Measurements from ENCODE around the gene PRDM16. TPM values are rescaled to one million over a fixed set of nuclear protein-coding genes. Genes with fewer than 3 reads are reported as not detected.

Gene PRDM16
- total RNA-seq, 1 donor from 2014 or later, result 0.43 TPM

GRCh38 chr1:3350506-3351261, 281.7 kb downstream of the PRDM16 start:
- no peak overlapping the region for H3K4me3 Mint-ChIP-seq (ENCODE audit: unreplicated experiment)
- no peaks in the 10 kb centered on the region for H3K9me3 ChIP-seq (ENCODE audit: insufficient read depth, low read depth, low read length)
- H3K4me1 ChIP-seq (ENCODE audit: insufficient read depth, low read length), result peaks cover 28% of the 10 kb centered on the region
- H3K4me3 ChIP-seq (ENCODE audit: insufficient read depth, low read depth, low read length), result no peak overlapping the region
- no peak overlapping the region for H3K27ac ChIP-seq (ENCODE audit: low read depth, low read length)
- H3K27me3 Mint-ChIP-seq (ENCODE audit: low read depth, unreplicated experiment), result peaks cover 25% of the 10 kb centered on the region
- no peaks in the 10 kb centered on the region for H3K36me3 Mint-ChIP-seq (ENCODE audit: low read depth, unreplicated experiment)
- peaks cover 1% of the 10 kb centered on the region for H3K27me3 ChIP-seq (ENCODE audit: insufficient read depth, low read length)
- H3K27ac Mint-ChIP-seq (ENCODE audit: unreplicated experiment), result no peak overlapping the region
- no peaks in the 10 kb centered on the region for H3K9me3 Mint-ChIP-seq (ENCODE audit: unreplicated experiment)
- no peak overlapping the region for H2AFZ ChIP-seq (ENCODE audit: low read depth, low read length)
- H4K20me1 ChIP-seq (ENCODE audit: insufficient read depth, low read length), result peaks cover 15% of the 10 kb centered on the region
- no peak for DNase-seq (ENCODE audit: low read depth)
- H3K4me2 ChIP-seq (ENCODE audit: low read length), result no peak overlapping the region
- no peak for FAIRE-seq
- no peak for TF ChIP-seq EZH2 (IDR thresholded peaks at IDR 0.05; ENCODE audit: insufficient read depth, low read length)
- H3K9ac ChIP-seq (ENCODE audit: low read length), result no peak overlapping the region
- no peaks in the 10 kb centered on the region for H3K36me3 ChIP-seq (ENCODE audit: insufficient read depth, low read length)
- no peaks in the 10 kb centered on the region for H3K79me2 ChIP-seq (ENCODE audit: insufficient read depth, low read length)
- H3K4me1 Mint-ChIP-seq (ENCODE audit: low read depth, unreplicated experiment), result peaks cover 4% of the 10 kb centered on the region

GRCh38 chr1:3351449-3352298, 282.7 kb downstream of the PRDM16 start:
- no peak overlapping the region for H2AFZ ChIP-seq (ENCODE audit: low read depth, low read length)
- Mint-ChIP-seq H3K36me3 (ENCODE audit: low read depth, unreplicated experiment) (no peaks in the 10 kb centered on the region), H3K27ac (ENCODE audit: unreplicated experiment) (no peak overlapping the region), H3K4me3 (ENCODE audit: unreplicated experiment) (no peak overlapping the region), H3K9me3 (ENCODE audit: unreplicated experiment) (no peaks in the 10 kb centered on the region), H3K27me3 (ENCODE audit: low read depth, unreplicated experiment) (peaks cover 33% of the 10 kb centered on the region), H3K4me1 (ENCODE audit: low read depth, unreplicated experiment) (peaks cover 4% of the 10 kb centered on the region)
- no peaks in the 10 kb centered on the region for H3K36me3 ChIP-seq (ENCODE audit: insufficient read depth, low read length)
- H3K27me3 ChIP-seq (ENCODE audit: insufficient read depth, low read length), result peaks cover 5% of the 10 kb centered on the region
- TF ChIP-seq EZH2 (IDR thresholded peaks at IDR 0.05; ENCODE audit: insufficient read depth, low read length) (no peak), CTCF (IDR thresholded peaks at IDR 0.05; ENCODE audit: insufficient read depth, low read depth, low read length) (no peak)
- DNase-seq (ENCODE audit: low read depth) (no peak), FAIRE-seq (no peak)
- H3K4me2 ChIP-seq (ENCODE audit: low read length), result peak overlapping the region; percentile 70
- no peaks in the 10 kb centered on the region for H3K9me3 ChIP-seq (ENCODE audit: insufficient read depth, low read depth, low read length)
- H3K4me3 ChIP-seq (ENCODE audit: insufficient read depth, low read depth, low read length), result no peak overlapping the region
- peaks cover 28% of the 10 kb centered on the region for H3K4me1 ChIP-seq (ENCODE audit: insufficient read depth, low read length)
- H3K79me2 ChIP-seq (ENCODE audit: insufficient read depth, low read length), result no peaks in the 10 kb centered on the region
- no peak overlapping the region for H3K27ac ChIP-seq (ENCODE audit: low read depth, low read length)
- peaks cover 15% of the 10 kb centered on the region for H4K20me1 ChIP-seq (ENCODE audit: insufficient read depth, low read length)
- H3K9ac ChIP-seq (ENCODE audit: low read length), result peak overlapping the region; percentile 24

GRCh38 chr1:3352299-3352951, 283.4 kb downstream of the PRDM16 start:
- FAIRE-seq (peak; percentile 29), DNase-seq (ENCODE audit: low read depth) (peak; percentile 85)
- peak overlapping the region; percentile 70 for H3K4me2 ChIP-seq (ENCODE audit: low read length)
- no peak overlapping the region for H3K4me3 Mint-ChIP-seq (ENCODE audit: unreplicated experiment)
- peaks cover 34% of the 10 kb centered on the region for H3K27me3 Mint-ChIP-seq (ENCODE audit: low read depth, unreplicated experiment)
- no peak overlapping the region for H3K4me3 ChIP-seq (ENCODE audit: insufficient read depth, low read depth, low read length)
- H3K36me3 Mint-ChIP-seq (ENCODE audit: low read depth, unreplicated experiment), result no peaks in the 10 kb centered on the region
- H3K4me1 Mint-ChIP-seq (ENCODE audit: low read depth, unreplicated experiment), result peaks cover 4% of the 10 kb centered on the region
- H3K27ac Mint-ChIP-seq (ENCODE audit: unreplicated experiment), result peak overlapping the region; percentile 82
- H3K79me2 ChIP-seq (ENCODE audit: insufficient read depth, low read length), result no peaks in the 10 kb centered on the region
- no peak overlapping the region for H3K27ac ChIP-seq (ENCODE audit: low read depth, low read length)
- H3K9ac ChIP-seq (ENCODE audit: low read length), result peak overlapping the region; percentile 24
- H3K9me3 ChIP-seq (ENCODE audit: insufficient read depth, low read depth, low read length), result no peaks in the 10 kb centered on the region
- peaks cover 28% of the 10 kb centered on the region for H3K4me1 ChIP-seq (ENCODE audit: insufficient read depth, low read length)
- TF ChIP-seq CTCF (IDR thresholded peaks at IDR 0.05; ENCODE audit: insufficient read depth, low read depth, low read length) (no peak), EZH2 (IDR thresholded peaks at IDR 0.05; ENCODE audit: insufficient read depth, low read length) (no peak)
- no peaks in the 10 kb centered on the region for H3K36me3 ChIP-seq (ENCODE audit: insufficient read depth, low read length)
- H3K9me3 Mint-ChIP-seq (ENCODE audit: unreplicated experiment), result no peaks in the 10 kb centered on the region
- peaks cover 5% of the 10 kb centered on the region for H3K27me3 ChIP-seq (ENCODE audit: insufficient read depth, low read length)
- peaks cover 15% of the 10 kb centered on the region for H4K20me1 ChIP-seq (ENCODE audit: insufficient read depth, low read length)
- H2AFZ ChIP-seq (ENCODE audit: low read depth, low read length), result no peak overlapping the region

Data from astrocyte (in vitro differentiated cells and primary cell).